Stimulated activated CD4-positive, alpha-beta T cell treated with anti-CD3 and anti-CD28 coated beads, Interleukin-2, amount 100 ng/mL, for 4 hours (primary cell): ENCODE results near the gene RNF111.
"Not testable (repeated sequence)": the region's sequence is repeated elsewhere in the genome, so short reads cannot be mapped to it uniquely, and the experiment has no call there.

ENCODE experiments used
- DNase-seq: peaks from one replicate; pipeline ENCODE4 v3.0.0-alpha.2; 2020; ENCODE audit warnings: low read depth

Gene RNF111

GRCh38 chr15:59000251-59000650 lies 12.8 kb downstream of the RNF111 start:
- DNase-seq, result not testable (repeated sequence)

DNA sequence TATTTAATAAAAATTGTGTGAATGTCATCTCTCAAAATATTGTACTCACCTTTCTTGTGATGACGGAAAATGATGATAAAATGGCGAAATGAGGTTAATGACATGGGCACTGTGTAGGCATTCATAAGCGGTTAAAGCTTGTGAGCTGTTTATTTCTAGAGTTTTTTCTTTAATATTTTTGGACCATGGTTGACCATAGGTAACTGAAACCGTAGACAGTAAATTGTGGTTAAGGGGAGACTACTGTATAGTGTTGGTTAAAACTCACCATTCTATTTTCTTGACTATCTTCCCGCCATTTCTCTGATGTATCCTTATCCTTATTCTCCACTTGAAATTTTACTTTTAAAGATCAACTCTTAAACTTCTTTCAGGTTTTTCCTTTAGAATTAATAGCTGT lies 14.5 kb downstream of the RNF111 start:
- no peak for DNase-seq

GRCh38 chr15:59002418-59002859 lies 15.0 kb downstream of the RNF111 start:
- DNase-seq, result no peak

DNA sequence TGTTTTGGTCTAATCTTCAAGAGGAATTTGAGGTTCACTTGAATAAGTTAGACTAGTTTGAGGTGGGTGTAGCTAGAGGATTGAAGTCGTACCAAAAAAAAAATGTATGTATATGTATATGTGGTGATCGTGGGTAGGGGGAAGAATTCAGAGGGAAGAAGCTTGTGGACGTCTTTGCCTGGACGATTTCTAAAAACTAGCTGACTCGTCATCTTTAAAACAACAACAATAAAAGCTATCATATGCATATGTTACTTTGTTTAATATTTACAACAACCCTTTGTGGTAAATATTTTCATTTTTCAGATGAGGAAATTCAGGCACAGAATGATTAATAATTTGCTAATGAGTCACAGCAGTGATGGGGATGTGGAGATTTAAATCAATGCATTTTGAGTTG lies 18.1 kb downstream of the RNF111 start:
- no peak for DNase-seq

- DNase-seq, result no peak
These were observed 20.6 kb downstream of the RNF111 start for GRCh38 chr15:59008086-59008485.

DNA sequence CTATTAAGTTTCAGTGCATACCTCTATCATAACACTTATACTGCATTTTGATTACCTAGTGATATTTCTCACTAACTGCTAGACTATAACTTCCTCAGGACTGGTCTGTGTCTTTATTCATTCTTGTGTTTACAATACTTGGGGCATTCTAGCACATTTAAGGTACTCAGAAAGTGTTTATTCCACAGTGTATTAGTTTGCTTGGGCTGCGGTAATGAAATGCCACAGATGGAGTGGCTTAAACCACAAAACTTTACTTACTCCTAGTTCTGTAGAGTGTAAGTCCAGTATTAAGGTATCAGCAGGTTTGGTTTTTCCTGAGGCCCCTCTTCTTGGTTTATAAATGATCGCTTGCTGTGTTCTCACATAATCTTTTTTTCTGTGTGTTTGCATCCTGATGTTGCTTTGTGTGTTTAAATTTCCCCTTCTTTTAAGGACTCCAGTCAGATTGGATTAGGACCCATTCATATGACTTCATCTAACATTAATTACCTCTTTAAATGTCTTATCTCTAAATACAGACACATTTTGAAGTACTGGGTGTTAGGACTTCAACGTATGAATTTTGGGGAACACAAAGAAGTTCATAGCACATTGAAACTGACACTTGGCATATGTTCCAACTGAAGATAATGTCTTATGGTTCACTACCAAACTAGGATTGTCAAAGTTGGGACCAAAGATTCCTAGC lies 23.9 kb downstream of the RNF111 start:
- no peak for DNase-seq

DNA sequence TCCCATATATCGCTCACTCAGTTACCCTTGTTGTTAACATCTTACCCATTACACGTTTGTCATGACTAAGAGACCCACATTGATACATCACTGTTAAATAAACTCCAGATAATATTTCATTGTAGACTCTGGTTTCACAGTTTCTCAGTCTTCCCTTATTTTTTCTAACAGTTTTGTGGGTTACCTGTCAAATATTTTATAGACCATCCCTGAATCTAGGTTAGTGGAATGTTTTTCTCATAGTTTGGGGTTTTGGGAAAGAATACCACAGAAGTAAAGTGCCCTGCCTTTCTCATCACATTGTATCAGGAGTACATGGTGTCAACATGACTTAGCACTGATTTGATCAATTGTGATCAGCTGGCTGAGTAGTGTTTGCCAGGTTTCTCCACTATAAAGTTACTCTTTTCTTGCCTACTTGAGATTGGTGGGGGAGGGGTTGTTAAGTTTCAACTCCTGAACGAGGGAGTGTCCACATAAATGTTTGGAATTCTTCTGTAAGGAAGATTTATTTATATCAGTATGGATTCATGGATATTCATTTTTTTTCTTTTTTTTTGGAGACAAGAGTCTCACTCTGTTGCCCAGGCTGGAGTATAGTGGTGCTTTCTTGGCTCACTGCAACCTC lies 25.9 kb downstream of the RNF111 start:
- DNase-seq, result no peak

DNA sequence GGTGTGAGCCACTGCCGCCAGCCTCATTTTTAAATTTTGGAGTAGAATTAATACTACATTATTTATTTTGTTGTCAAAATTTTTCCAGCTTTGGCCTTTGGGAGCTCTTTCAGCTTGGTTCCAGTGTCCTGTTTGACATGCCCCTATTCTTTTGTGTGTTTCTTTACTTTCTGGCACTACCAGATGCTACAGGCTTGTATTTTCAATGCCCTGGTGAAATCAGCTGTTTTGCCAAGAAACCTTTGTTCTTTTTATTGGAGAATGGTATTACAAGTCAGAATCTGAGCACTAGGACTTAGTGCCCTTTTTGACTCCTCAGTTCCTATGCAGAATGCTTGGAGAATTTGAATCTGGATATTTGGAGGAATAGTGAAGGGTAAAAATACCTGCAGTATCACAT lies 26.6 kb downstream of the RNF111 start:
- no peak for DNase-seq

GRCh38 chr15:59017449-59017848 lies 30.0 kb downstream of the RNF111 start:
- no peak for DNase-seq

- DNase-seq, result no peak
These were observed 31.4 kb downstream of the RNF111 start for GRCh38 chr15:59018833-59019232.

- DNase-seq, result no peak
These were observed 32.9 kb downstream of the RNF111 start for GRCh38 chr15:59020322-59020721.

DNA sequence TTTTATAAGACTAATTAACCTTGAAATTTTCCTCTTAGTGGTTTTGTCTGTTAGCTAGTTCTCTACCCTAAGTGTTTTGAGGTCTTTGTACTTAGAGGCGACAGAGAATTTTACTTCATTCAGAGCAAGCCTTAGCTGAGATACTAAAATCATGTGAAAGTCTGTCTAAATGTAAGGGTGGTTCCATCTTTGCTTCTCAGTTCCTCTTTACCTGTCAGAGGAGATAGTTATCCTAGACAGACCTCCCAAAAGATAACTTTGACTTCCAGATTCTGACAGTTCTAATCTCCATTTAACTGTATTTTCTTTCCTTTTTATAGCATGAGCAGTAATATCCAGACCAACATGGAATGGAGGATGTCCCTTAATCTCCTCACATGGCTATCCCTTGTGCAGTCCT lies 34.7 kb downstream of the RNF111 start:
- no peak for DNase-seq

DNA sequence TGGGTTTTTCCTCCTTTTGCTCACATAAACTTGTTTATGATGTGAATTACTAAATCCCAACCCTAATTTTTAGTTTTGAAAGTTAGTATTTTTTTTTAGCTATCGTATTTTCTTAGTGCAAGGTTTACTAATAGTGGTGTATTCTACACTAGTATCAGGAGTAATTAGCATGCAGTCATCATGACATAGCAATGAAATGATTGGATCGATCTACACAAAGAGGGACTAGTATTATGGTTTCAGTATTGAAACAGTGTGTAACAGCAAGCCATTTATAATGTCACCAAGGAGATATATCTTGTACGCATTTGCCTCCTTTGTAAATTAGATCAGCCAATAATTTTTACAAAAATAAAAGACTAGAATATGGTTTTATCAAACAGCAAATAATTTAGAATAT lies 38.7 kb downstream of the RNF111 start:
- DNase-seq, result no peak

- DNase-seq, result no peak
These were observed 41.0 kb downstream of the RNF111 start for GRCh38 chr15:59028387-59028955.

DNA sequence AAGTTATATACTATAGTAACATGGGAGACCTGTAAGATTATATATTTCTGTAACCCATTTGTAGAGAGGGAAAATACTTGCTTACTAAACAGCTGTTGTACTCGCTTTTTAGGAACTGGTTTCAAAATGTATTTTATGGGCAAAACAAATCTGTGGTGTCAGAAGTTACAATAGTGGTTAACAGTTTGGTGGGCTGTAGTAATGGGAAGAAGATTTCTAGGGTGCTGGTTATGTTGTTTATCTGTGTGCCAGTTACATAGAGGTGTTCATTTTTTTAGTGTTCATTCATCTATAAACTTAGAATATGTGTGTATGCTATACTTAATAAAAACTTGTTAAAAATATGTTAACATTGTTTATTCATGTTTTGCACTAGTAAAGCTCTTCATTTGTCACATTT lies 42.1 kb downstream of the RNF111 start:
- DNase-seq, result no peak

DNA sequence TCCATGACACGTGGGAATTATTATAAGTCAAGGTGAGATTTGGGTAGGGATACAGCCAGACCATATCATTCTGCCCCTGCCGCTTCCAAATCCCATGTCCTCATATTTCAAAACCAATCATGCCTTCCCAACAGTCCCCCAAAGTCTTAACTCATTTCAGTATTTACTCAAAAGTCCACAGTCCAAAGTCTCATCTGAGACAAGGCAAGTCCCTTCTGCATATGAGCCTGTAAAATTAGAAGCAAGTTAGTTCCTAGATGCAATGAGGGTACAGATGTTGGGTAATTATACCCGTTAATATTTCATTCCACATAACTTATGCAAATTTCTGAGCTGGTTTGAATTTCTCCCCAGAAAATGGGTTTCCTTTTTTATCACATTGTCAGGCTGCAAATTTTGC lies 47.7 kb downstream of the RNF111 start:
- DNase-seq, result no peak

GRCh38 chr15:59039225-59039624 lies 51.8 kb downstream of the RNF111 start:
- no peak for DNase-seq

DNA sequence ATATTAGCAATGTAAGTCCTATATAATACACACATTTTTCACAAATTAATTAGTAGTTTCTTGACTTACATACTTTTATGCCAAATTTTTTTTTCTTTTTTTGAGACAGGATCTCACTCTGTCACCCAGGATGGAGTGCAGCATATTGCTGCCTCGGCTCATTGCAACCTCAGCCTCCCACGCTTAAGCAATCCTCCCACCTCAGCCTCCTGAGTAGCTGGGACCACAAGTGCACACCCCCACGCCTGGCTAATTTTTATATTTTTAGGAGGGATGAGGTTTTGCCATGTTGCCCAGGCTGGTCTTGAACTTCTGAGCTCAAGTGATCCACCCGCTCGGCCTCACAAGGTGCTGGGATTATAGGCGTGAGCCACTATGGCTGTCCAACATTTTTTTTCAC lies 54.6 kb downstream of the RNF111 start:
- DNase-seq, result no peak

- no peak for DNase-seq
These were observed 61.4 kb downstream of the RNF111 start for GRCh38 chr15:59048897-59049296.

- no peak for DNase-seq
These were observed 64.7 kb downstream of the RNF111 start for GRCh38 chr15:59051873-59052861.

- DNase-seq, result no peak
These were observed 65.5 kb downstream of the RNF111 start for GRCh38 chr15:59052915-59053407.

DNA sequence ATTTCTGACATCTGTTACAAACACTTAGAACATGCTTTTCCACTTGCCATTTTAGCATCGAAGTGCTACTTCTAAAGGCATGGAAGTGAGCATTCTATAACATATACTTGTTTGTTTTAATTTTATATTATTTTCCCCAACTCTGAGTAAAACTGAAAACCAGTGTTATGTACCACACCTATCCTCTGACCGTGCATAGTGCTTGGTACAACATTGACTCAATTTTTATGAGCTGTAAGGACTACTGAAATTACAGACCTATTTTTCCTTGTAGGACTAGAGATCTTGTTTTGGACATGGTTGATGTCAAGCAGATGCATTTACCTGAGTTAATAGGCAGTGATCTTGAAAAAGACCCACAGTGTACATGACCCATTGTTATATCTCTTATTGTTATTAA lies 66.0 kb downstream of the RNF111 start:
- DNase-seq, result no peak
